Posterior vena cava (tissue), 2 donors: Measurements from ENCODE around the gene SCAMP2. TPM values are rescaled to one million over a fixed set of nuclear protein-coding genes. Genes with fewer than 3 reads are reported as not detected.

ENCODE experiments used
- DNase-seq: peaks from one replicate; pipeline ENCODE4 v3.0.0-alpha.2; 2020; ENCODE audit warnings: low spot score
- intact Hi-C, 2 donors: fragments of 100-400 bp; cut with DNase I; formaldehyde crosslinking; loops; one replicate each; pipeline versions ENCODE4 v1.14.1 to v1.14.2; 2022 to 2023
- total RNA-seq, 2 donors: library from RNA; stranded (reverse); fragmentation: NEBNext Ultra II Directional; extraction: Animal tissue kit (Norgen Biotek cat#: 25700); gene quantifications; one replicate each; pipeline ENCODE4 v1.2.1, GENCODE V29; 2021
- donor health status: DM: yes; HTN: yes; CAD: no.
- donor health status: DM: yes; HTN: yes; CAD: no.

The SCAMP2 gene
- total RNA-seq, 2 donors from 2014 or later: 65.1 to 65.6 TPM

DNA sequence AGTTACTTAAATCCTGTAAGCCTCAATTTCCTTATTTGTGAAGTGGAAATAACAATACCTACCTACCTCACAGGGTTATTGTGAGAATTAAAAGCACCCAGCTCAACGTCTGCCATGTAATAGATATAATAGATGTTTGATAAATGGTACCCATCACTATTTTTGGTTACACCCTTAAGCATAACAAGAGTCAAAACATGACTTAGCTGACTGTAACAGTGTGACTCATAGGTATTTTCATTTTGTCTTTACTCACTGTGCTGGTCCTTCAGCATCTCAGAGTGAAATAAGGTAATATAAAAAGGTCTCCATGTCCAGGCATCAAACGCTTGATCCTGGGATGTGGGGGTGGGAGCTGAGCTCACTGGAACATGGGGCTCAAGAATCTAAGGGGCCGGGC is 43.7 kb downstream of the SCAMP2 start:
- intact Hi-C loops: no loop called here
- no peak for DNase-seq

DNA sequence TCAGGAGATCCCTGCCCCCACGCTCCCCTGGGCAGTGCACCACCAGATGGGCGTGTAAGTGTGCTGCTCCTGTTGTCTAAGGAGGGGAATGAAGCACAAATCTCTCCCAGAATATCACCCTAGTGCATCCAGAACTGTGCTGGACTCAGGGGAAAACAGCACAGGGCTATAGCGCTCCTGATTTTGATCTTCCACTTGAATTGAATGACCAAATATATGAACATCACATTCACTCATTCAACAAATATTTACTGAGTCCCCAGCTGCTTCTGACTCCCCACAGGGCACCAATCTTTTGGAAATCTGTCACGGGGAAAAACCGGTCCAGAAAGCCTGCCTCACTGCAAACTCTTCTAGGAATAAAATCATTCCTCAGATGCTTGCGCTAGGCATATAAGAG is 44.3 kb downstream of the SCAMP2 start:
- intact Hi-C loops: no loop called here

GRCh38 chr15:74827614-74828013 is 45.6 kb downstream of the SCAMP2 start:
- DNase-seq: no peak
- intact Hi-C loops: no loop called here

More for the DNA sequence above, 44.3 kb downstream of the SCAMP2 start:
- no peak for DNase-seq

- no peak for DNase-seq
- intact Hi-C loops: no loop called here
Measured at GRCh38 chr15:74826921-74827320, 46.2 kb downstream of the SCAMP2 start.

DNA sequence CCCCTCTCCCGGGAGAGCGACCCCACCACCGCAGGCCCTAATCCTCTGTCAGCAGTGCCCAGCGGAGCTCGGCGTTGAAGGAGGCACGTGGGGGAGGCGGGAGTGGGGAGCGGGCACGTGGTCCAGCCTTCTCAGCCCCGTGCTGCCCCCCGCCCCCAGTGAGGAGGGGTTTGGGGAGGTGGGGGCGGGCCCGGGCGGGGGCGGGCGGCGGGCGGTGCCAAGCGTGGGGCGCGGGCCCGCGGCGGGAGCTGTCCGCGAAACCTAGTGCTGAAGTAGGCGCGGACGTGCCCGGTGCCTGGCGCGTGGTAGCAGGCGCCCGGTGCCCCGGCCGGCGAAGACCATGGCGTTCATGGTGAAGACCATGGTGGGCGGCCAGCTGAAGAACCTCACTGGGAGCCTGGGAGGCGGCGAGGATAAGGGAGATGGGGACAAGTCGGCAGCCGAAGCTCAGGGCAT is 46.8 kb downstream of the SCAMP2 start, which contains the start of gene CPLX3:
Gene CPLX3, plus strand, starts transcription at position 264 of the 456 bp plus-strand sequence. Its CDS starts 77 bp downstream, at position 341.
- intact Hi-C loops: no loop called here
- DNase-seq: no peak

- intact Hi-C loops: no loop called here
- DNase-seq: no peak
Measured at GRCh38 chr15:74825866-74826265, 47.3 kb downstream of the SCAMP2 start.

GRCh38 chr15:74824976-74825375 is 48.2 kb downstream of the SCAMP2 start:
- intact Hi-C loops: no loop called here

GRCh38 chr15:74823324-74823723 is 49.8 kb downstream of the SCAMP2 start:
- no peak for DNase-seq
- intact Hi-C loops: no loop called here

More at GRCh38 chr15:74824976-74825375, 48.2 kb downstream of the SCAMP2 start:
- no peak for DNase-seq

DNA sequence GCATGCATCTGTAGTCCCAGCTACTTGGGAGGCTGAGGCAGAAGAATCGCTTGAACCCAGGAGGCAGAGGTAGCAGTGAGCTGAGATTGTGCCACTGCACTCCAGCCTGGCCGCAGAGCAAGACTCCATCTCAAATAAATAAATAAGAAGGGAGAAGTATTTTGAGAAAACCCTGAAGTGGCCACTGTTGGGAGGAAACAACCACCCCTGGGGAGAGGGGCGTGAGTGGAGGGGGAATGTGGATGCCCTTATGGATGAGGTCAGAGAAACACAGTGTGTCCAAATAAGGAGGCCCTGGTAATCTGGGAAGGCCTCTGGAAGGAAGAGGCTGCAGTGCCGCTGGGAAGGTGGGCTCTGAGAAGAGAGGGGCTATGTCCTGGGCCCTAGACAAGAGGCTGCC is 50.9 kb downstream of the SCAMP2 start:
- DNase-seq: no peak
- intact Hi-C loops: no loop called here

DNA sequence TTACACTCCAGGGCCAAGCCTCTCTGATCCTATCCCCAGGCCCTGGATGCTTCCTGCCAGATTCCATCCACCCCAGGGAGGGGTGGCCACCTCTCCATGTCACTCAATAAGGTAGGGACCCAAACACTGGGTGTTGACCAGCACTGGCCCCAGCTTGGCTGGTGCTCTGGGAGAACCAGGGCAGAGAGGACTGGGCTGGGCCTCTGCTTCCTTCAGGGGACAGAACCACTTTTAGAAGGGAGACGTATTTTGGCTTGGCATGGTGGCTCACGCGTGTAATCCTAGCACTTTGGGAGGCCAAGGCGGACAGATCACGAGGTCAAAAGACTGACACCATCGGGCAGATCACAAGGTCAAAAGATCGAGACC is 51.4 kb downstream of the SCAMP2 start:
- DNase-seq: no peak
- intact Hi-C loops: no loop called here

- intact Hi-C loops: no loop called here
- DNase-seq: no peak
Measured at GRCh38 chr15:74821091-74821789, 51.9 kb downstream of the SCAMP2 start.

DNA sequence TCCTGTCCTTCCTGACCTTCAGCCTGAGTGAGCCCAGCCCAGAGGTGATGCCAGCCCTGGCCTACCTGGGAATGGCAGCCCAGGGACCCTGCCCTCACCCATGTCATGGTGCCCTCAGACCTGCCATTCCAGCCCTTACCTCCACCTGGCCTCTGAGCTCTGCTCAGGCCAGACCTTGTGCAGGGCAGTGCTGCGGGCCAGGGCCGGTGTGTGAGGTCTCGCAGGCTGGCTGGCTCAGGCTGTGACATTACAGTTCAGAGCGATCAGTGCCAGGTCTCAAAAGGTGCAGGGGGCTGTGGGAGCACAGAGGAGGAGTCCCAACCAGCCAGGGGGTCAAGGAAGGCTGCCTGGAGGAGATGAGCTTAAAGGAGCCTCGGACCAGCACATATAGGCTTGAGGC is 53.1 kb downstream of the SCAMP2 start:
- DNase-seq: no peak
- intact Hi-C loops: no loop called here

GRCh38 chr15:74817370-74817737 is 55.8 kb downstream of the SCAMP2 start:
- DNase-seq: no peak
- intact Hi-C loops: no loop called here

DNA sequence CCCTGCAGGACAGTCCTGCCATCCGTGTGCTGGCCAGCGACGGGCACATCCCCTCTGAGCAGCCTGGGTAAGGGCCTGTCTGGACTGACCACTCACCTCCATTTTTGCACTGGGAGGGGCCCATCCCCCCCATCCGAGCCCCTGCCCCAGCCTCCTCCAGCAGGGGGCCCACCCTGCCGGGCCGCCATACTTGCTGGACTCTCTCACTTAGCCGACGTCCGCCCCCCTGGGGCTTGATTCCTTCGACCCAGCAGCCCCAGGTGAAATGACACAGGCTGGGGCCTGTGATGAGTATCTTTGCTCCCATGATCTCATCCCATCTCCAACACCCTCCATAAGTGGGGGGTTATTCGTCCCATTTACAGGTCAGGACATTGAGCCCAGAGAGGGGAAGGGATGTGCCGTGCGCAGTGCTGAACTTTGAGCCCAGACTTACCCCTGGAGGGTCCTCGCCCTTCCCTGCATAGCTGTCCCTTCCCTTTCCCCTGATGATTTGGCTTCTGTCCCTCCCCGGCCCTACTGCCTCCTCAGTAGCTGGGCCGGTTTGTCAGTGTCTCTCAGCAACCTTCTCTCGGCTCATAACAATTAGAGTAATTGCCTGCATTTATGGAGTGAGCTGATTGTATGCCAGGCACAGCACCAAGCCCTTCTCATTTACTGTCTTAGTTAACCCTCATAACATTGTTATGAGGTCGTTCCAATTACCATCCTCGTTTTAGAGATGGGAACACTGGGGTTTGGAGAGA is 56.4 kb downstream of the SCAMP2 start:
- no peak for DNase-seq
- intact Hi-C loops: loop anchor here in 1 of 2 donors (1.0 kb wide), 1 partner anchor 26 kb away; no protein-coding TSS in a partner anchor

GRCh38 chr15:74815961-74816360 is 57.2 kb downstream of the SCAMP2 start:
- no peak for DNase-seq
- intact Hi-C loops: loop anchor here in 1 of 2 donors (1.0 kb wide), 1 partner anchor 26 kb away; no protein-coding TSS in a partner anchor

DNA sequence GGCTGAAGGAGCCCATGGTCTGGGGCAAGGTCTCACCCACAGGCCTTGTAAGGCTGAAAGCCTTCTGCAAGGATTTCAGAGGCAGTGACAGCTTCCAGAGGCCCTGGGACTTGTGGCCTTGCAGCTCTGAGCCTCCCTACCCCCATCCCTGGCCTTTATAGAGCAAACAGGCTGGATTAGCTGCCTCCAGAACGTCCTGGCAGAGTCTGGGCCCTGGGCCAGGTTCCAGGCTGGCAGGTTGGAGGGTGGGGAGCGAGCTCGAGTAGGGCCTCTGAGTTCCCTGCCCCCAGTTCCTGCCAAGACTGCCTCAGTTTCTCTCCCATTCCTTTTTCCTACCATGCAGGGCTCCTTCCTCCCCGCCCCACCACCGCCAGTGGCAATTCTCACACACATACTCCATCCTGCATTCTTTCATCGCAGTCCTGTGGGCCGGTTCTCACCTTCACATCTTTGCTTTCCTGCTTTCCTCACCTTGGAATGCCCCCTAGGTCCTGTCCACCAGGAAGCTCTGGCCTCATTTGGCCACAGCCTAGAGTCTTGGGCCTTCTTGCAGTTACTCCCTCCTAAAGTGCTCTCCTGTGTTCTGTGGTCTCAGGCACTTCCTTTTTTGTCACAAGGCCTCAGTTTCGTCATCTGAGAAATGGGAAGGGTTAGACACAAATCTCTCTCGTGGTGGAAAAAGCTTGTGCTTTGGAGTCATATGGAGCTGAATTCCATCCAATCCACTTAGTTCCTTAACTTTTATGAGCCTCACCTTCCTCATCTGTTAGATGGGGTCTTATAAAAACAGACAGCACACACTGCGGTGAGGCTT is 57.8 kb downstream of the SCAMP2 start:
- intact Hi-C loops: no loop called here
- no peak for DNase-seq

DNA sequence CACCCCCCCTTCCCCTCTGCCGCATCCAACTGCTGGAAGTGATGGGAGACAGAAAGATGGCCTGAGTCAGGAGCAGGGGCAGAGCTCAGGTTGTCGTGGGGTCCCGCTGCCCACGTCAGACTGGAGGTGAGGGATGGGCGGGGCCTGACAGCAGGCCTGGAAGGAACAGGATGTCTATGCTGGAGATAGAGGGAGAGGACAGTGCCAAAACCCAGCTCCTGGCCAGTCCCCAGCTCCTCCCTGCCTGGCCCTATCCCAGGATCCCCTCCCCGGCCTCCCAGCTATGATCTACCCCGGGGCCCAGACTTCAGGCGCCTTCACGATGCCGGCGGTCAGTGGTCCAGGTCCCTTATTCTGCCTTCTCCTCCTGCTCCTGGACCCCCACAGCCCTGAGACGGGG is 60.6 kb downstream of the SCAMP2 start, which contains the start of gene LMAN1L:
Gene LMAN1L, plus strand, starts transcription at position 303 of the 400 bp plus-strand sequence. Its CDS starts 20 bp downstream, at position 323.
- intact Hi-C loops: no loop called here
- no peak for DNase-seq

- DNase-seq: no peak
- intact Hi-C loops: no loop called here
Measured at GRCh38 chr15:74809956-74810355, 63.2 kb downstream of the SCAMP2 start.

GRCh38 chr15:74809242-74809641 is 63.9 kb downstream of the SCAMP2 start:
- no peak for DNase-seq
- intact Hi-C loops: no loop called here

DNA sequence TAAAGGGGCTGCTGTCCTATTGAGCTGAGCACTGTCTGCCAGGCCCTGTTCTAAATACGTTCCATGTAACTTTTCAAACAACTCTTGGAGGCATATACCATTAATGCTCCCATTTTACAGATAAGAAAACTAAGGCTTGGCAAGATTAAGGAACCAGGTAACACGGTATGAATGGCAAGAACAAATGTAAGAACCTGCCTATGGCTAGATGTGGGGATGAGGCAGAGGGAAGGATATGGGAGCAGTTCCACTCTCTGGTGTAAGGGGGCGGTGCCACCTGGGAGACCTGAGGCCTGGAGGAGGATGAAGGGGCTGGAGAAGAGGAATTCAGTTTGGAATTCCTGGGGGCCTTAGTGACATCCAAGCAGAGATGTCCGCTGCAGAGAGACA is 64.3 kb downstream of the SCAMP2 start:
- no peak for DNase-seq
- intact Hi-C loops: no loop called here
